Measurements from ENCODE around the gene CFB. TPM values are rescaled to one million over a fixed set of nuclear protein-coding genes. Genes with fewer than 3 reads are reported as not detected.
A peak's percentile ranks its signal among the peaks of the same experiment; 100 is the strongest.

The CFB gene
- total RNA-seq, 4 donors from 2014 or later: 8.1 to 42.6 (median 23.1) TPM

DNA sequence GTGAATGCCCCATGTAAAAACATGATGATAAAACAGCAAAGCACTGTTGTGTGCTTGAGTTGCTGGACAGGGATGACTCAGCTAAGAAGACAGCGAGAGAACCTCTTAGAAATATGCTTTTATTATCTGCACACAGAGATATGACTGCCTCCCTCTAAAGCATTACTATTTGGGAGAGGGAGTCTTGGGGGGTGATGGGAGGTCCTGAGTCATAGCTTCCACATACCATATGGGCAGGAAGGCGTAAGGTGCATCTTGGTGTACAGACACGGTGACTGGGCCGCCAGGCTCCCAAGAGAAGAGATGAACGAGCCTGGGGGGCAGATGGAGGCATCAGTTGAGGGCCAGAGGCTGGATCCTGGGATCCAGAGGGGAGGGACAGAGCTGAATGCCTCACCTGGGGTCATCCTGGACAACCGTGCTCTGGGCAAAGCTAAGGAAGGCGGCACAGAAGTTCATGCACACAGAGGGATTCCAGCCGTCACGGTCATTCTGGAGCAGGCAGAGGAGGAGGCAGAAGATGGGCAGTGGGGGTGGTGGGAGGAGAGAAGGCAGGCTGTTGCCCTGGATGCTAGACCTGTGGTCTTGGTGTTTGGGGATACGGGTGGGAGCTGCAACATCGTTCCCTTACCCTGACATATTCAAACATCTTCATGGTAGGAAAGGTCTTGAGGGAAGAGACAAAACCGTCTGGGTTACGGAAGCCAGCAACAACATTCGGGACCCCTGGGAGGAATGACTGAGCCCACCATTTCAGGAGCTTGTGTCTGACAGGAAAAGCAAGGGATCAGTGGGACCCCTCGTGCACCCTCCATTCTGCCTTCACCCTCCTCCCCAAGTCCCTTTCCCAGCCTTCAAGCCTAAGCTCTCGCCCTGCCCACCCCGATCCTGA, 24.1 kb downstream of the CFB start:
- WGBS, 2 donors (ENCODE audit: low coverage in 1 of 2): 64 to 72% methylated on average over 8 of the region's 17 CpGs
- peak overlapping the region in 1 of 2 donors; percentile 67 for H3K4me3 ChIP-seq
- H3K27ac ChIP-seq: peak overlapping the region in 3 of 4 donors; percentile 94 to 99 (median 97)
- ATAC-seq: no peak
- peaks cover 0 to 61% of the 10 kb centered on the region in 2 donors for H3K36me3 ChIP-seq
- peaks cover 0 to 49% (median 20%) of the 10 kb centered on the region in 3 donors for H3K4me1 ChIP-seq
- H3K9me3 ChIP-seq: no peaks in the 10 kb centered on the region
- TF ChIP-seq POLR2A (IDR thresholded peaks at IDR 0.05) (no peak), POLR2AphosphoS5 (IDR thresholded peaks at IDR 0.05) (no peak), EP300 (IDR thresholded peaks at IDR 0.05) (no peak)
- TF ChIP-seq, protein P1, sequence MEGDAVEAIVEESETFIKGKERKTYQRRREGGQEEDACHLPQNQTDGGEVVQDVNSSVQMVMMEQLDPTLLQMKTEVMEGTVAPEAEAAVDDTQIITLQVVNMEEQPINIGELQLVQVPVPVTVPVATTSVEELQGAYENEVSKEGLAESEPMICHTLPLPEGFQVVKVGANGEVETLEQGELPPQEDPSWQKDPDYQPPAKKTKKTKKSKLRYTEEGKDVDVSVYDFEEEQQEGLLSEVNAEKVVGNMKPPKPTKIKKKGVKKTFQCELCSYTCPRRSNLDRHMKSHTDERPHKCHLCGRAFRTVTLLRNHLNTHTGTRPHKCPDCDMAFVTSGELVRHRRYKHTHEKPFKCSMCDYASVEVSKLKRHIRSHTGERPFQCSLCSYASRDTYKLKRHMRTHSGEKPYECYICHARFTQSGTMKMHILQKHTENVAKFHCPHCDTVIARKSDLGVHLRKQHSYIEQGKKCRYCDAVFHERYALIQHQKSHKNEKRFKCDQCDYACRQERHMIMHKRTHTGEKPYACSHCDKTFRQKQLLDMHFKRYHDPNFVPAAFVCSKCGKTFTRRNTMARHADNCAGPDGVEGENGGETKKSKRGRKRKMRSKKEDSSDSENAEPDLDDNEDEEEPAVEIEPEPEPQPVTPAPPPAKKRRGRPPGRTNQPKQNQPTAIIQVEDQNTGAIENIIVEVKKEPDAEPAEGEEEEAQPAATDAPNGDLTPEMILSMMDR (IDR thresholded peaks at IDR 0.05): no peak
- no peaks in the 10 kb centered on the region for H3K27me3 ChIP-seq

DNA sequence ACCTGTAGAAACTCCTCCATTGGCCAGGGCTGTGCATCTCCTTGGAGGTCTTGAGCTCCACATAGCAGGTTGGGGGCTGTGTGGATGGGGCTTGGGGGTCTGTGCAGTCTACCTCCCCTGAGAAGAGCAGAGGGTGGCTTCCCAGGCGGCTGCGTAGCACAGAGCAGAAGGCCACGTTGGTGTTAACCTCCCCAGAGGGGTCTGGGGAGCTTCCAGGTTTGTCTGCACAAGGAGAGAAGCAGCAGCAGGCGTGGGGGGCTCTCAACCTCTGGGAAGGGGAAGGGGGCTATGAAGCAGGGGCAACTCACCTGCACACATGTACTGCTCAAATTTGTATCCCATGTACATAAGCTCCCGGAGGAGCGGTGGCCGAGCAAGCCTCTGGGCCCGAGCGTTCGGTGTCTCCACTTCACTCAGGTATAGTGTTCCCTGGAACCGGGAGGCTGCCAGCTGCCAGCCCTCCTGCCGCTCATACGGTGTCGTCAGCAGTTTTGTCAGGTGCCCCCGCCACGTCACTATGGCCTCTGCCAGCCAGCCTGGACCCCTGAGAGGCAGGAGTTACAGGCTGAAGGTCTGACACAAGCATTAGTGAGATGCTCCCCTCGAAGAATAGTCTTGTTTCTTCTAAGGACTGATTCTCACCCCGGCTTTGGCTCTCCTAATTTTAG, 24.8 kb downstream of the CFB start:
- no peak for ATAC-seq
- H3K36me3 ChIP-seq: peaks cover 0 to 54% of the 10 kb centered on the region in 2 donors

DNA sequence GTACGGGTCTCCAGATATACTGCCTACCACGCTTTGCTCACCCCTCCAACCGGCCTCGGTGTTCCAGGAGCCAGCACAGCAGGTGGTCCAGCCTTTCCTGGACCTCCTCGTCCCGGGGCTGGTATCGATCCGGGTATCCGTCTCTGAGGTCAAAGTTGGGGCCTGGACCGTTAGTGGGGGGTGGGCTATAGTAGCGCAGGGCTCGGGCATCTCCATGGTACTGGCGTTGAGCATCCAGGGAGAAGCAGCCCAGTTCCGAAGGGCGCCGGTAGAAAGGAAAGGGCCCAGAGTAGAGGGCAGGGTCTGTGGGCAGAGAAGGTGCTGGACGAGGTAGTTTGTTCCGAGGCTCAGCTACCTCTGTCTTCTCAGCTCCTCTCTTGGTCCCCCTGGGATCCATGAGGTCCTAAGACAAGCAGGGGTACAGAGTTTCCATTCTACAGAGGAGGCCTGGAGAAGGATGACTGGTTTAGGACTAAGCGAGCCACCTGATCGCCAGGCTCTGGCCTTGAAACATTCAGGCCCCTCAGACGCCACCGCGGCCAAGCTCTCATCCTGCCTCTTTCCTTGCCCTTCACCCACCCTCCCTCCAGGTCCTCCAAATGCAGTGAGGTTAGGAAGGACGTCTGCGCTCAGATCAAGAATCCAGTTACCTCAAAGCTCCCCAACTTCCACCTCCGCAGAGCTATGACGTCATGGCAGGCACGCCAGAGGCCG, 25.5 kb downstream of the CFB start:
- no peaks in the 10 kb centered on the region for H3K9me3 ChIP-seq
- no peak for TF ChIP-seq POLR2AphosphoS5 (IDR thresholded peaks at IDR 0.05)
- TF ChIP-seq, protein P1 (IDR thresholded peaks at IDR 0.05): peak in 1 of 4 experiments; percentile 20
- H3K4me3 ChIP-seq: peak overlapping the region; percentile 67 to 71
- WGBS, 2 donors (ENCODE audit: low coverage in 1 of 2): 3 to 44% methylated on average over 5 of the region's 29 CpGs
- H3K27ac ChIP-seq: peak overlapping the region; percentile 88 to 99 (median 96)
- peaks cover 0 to 52% of the 10 kb centered on the region in 2 donors for H3K36me3 ChIP-seq
- no peaks in the 10 kb centered on the region for H3K27me3 ChIP-seq
- peaks cover 0 to 49% (median 20%) of the 10 kb centered on the region in 3 donors for H3K4me1 ChIP-seq
- ATAC-seq: peak; percentile 25

More for the DNA sequence above, 24.8 kb downstream of the CFB start:
- peak overlapping the region; percentile 88 to 99 (median 96) for H3K27ac ChIP-seq
- H3K4me1 ChIP-seq: peaks cover 0 to 49% (median 20%) of the 10 kb centered on the region in 3 donors
- H3K27me3 ChIP-seq: no peaks in the 10 kb centered on the region
- H3K4me3 ChIP-seq: peak overlapping the region; percentile 67 to 71
- no CpG with 5 or more reads among the region's 18 CpGs for WGBS, 2 donors (ENCODE audit: low coverage in 1 of 2)
- TF ChIP-seq EP300 (IDR thresholded peaks at IDR 0.05): no peak
- no peak for TF ChIP-seq POLR2A (IDR thresholded peaks at IDR 0.05)
- no peak for TF ChIP-seq POLR2AphosphoS5 (IDR thresholded peaks at IDR 0.05)
- no peaks in the 10 kb centered on the region for H3K9me3 ChIP-seq

DNA sequence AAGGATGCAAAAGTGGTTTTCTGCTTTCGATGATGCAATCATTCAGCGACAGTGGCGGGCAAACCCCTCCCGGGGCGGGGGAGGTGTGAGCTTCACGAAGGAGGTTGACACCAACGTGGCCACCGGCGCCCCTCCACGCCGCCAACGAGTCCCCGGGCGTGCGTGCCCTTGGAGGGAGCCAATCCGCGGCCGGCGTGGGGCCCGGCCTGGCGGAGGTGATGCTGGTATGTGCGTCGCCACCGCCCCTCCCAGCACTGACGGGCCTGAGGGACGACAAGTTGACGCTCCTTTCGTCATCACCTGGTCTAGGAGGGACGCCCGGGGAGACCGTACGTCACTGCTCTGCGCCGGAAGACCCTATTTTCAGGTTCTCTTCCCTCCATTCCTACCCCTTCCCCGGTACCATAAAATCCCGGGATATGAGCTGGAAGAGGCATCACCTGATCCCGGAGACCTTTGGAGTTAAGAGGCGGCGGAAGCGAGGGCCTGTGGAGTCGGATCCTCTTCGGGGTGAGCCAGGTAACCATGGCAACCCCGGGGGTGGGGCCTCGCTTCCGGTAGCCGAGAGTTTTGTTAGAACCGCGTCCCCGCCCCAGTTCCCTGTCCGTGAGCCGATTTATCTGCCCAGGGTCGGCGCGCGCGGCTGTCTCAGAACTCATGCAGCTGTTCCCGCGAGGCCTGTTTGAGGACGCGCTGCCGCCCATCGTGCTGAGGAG, 26.3 kb downstream of the CFB start, which contains the start of gene DXO:
Gene DXO, minus strand, starts transcription at position 146 of the 716 bp plus-strand sequence. CDS start 463 bp downstream, outside the sequence.
- H3K36me3 ChIP-seq: peaks cover 0 to 45% of the 10 kb centered on the region in 2 donors
- peaks cover 0 to 49% (median 20%) of the 10 kb centered on the region in 3 donors for H3K4me1 ChIP-seq
- TF ChIP-seq POLR2AphosphoS5 (IDR thresholded peaks at IDR 0.05) (peak; percentile 84), POLR2A (IDR thresholded peaks at IDR 0.05) (peak; percentile 57 to 60), EP300 (IDR thresholded peaks at IDR 0.05) (no peak)
- TF ChIP-seq, protein P1 (IDR thresholded peaks at IDR 0.05): no peak
- peak; percentile 96 for ATAC-seq
- peak within 1 kb of the TSS; percentile 88 to 99 (median 96) for H3K27ac ChIP-seq
- H3K27me3 ChIP-seq: no peaks in the 10 kb centered on the region
- WGBS, 2 donors (ENCODE audit: low coverage in 1 of 2): 0% methylated on average over 6 to 14 of the region's 62 CpGs
- no peaks in the 10 kb centered on the region for H3K9me3 ChIP-seq
- H3K4me3 ChIP-seq: peak within 1 kb of the TSS; percentile 67 to 71

Measured in gastroesophageal sphincter (tissue), 4 donors.